Brain microvascular endothelial cell (primary cell): Measurements from ENCODE around the gene PATJ.
"Not testable (repeated sequence)": the region's sequence is repeated elsewhere in the genome, so short reads cannot be mapped to it uniquely, and the experiment has no call there.

Experiments
- DNase-seq: peaks from one replicate; pipeline ENCODE4 v3.0.0-alpha.2; 2020
- H3K27ac ChIP-seq: fragments of 250-450 bp; sonication (Bioruptor Pico); 2 replicates; pipeline ENCODE4 v1.5.1; 2020; ENCODE audit warnings: mild to moderate bottlenecking, moderate library complexity
- H3K27me3 ChIP-seq: fragments of 250-450 bp; sonication (Bioruptor Pico); replicated peaks from 2 replicates; pipeline ENCODE4 v1.5.1; 2020; ENCODE audit warnings: mild to moderate bottlenecking
- H3K36me3 ChIP-seq: fragments of 250-450 bp; sonication (Bioruptor Pico); replicated peaks from 2 replicates; pipeline ENCODE4 v1.5.1; 2020; ENCODE audit warnings: mild to moderate bottlenecking
- H3K4me3 ChIP-seq: 2 replicates; pipeline ENCODE4 v1.5.1; 2011; ENCODE audit warnings: low read depth, mild to moderate bottlenecking, control low read depth, low read length, moderate library complexity
- CTCF ChIP-seq: IDR thresholded peaks from 2 replicates; pipeline ENCODE4 v1.5.1; 2011; ENCODE audit warnings: low read depth, mild to moderate bottlenecking, moderate library complexity, low read length, control low read depth, inconsistent platforms; ENCODE audit errors: missing control alignments
- in situ Hi-C: cut with HindIII; loops from 2 replicates; pipeline ENCODE4 v1.10.0; 2017; ENCODE audit warnings: low sequenced_read_pairs, low pct_ligation_motif_present

Gene PATJ

GRCh38 chr1:61953790-61954150 is 211.5 kb downstream of the PATJ start:
- DNase-seq = no peak
- no peak for TF ChIP-seq CTCF
- Histone ChIP-seq H3K36me3 (no peaks in the 10 kb centered on the region), H3K27me3 (no peaks in the 10 kb centered on the region), H3K4me3 (no peak overlapping the region), H3K27ac (no peak overlapping the region)
- in situ Hi-C loops = no loop called here

GRCh38 chr1:61955261-61955660 is 213.0 kb downstream of the PATJ start:
- no peak overlapping the region for H3K4me3 ChIP-seq
- no peaks in the 10 kb centered on the region for H3K36me3 ChIP-seq
- no peak overlapping the region for H3K27ac ChIP-seq
- DNase-seq = no peak
- in situ Hi-C loops = no loop called here
- no peak for TF ChIP-seq CTCF
- H3K27me3 ChIP-seq = no peaks in the 10 kb centered on the region

DNA sequence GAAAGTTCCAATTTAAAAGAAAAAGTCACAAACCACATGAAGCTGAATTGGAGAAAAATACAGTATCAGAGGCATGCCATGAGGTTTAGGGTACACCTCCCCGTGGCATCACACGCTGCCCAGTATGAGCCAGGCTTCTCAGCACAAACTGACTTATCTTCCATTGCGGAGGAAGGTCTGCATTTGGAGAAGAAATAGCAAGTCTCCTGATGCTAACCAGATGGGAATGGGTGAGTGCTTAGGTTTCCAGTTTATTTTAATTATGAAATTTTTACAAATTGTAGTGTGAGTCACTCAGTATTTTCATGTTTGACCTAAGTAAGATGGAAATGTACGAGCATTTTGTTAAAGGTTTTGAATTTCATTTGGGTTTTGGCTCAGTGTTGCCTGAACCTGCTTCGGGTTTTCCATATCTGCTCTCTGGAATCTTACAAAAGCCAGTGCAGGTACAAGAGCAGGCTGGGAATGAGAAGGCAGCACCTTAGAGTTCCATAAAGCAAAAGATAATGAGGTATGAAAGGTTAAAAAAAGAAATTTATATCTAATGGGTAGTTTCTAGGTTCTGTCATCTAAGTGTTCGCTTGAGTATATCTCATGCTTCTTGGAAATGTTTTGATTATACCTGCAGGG is 213.9 kb downstream of the PATJ start:
- in situ Hi-C loops = no loop called here
- Histone ChIP-seq H3K36me3 (no peaks in the 10 kb centered on the region), H3K27me3 (no peaks in the 10 kb centered on the region), H3K27ac (no peak overlapping the region), H3K4me3 (no peak overlapping the region)
- DNase-seq = no peak
- no peak for TF ChIP-seq CTCF

DNA sequence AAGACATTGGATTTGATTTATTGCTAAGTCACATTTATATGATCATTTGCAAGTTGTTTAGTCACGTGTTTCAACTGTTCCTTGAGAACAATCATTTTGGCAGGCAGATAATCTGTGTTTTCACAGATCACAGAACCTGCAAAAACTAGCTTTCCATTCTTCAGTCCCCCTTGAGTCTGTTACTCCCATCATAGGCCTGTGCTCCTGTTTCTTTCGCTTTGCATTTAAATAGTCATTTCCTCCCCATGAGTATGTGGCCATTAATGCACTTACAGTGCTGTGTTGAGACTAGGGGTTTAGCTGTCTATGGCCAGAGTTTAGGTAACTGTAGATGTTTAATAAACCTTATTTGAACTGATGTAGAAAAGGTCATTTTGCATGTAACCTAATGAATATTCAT is 214.5 kb downstream of the PATJ start:
- Histone ChIP-seq H3K36me3 (no peaks in the 10 kb centered on the region), H3K27me3 (no peaks in the 10 kb centered on the region), H3K27ac (no peak overlapping the region), H3K4me3 (no peak overlapping the region)
- no peak for DNase-seq
- TF ChIP-seq CTCF = no peak
- in situ Hi-C loops = no loop called here

GRCh38 chr1:61961009-61961408 is 218.7 kb downstream of the PATJ start:
- no peaks in the 10 kb centered on the region for H3K36me3 ChIP-seq
- H3K4me3 ChIP-seq = no peak overlapping the region
- H3K27ac ChIP-seq = no peak overlapping the region
- DNase-seq = no peak
- in situ Hi-C loops = no loop called here
- TF ChIP-seq CTCF = no peak
- H3K27me3 ChIP-seq = no peaks in the 10 kb centered on the region

GRCh38 chr1:61962631-61963030 is 220.4 kb downstream of the PATJ start:
- DNase-seq = no peak
- Histone ChIP-seq H3K36me3 (no peaks in the 10 kb centered on the region), H3K4me3 (no peak overlapping the region), H3K27ac (no peak overlapping the region), H3K27me3 (no peaks in the 10 kb centered on the region)
- no peak for TF ChIP-seq CTCF
- in situ Hi-C loops = no loop called here

DNA sequence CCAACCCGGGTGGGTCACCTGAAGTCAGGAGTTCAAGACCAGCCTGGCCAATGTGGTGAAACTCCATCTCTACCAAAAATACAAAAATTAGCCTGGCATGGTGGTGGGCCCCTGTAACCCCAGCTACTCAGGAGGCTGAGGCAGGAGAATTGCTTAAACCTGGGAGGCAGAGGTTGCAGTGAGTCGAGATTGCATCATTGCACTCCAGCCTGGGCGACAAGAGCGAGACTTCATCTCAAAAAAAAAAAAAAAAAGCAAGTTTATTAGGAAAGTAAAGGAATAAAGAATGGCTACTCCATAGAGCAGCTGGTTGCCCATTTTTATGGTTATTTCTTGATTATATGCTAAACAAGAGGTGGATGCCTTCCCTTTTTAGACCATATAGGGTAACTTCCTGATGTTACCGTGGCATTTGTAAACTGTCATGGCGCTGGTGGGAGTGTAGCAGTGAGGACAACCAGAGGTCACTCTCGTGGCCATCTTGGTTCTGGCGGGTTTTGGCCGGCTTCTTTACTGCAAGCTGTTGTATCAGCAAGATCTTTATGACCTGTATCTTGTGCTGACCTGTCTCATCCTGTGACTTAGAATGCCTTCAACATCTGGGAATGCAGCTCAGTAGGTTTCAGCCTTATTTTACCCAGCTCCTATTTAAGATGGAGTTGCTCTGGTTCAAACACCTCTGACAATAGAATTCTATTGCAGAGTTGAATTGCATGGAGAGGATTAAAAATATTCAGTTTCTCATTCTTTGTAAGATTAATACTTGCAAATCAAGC is 224.4 kb downstream of the PATJ start:
- in situ Hi-C loops, DNase-seq: not testable (repeated sequence)

More for the DNA sequence above, 224.4 kb downstream of the PATJ start:
- not testable (repeated sequence) for H3K4me3 ChIP-seq, H3K27ac ChIP-seq, H3K36me3 ChIP-seq, H3K27me3 ChIP-seq
